NCI-H1436 treated with DMSO at 0.1 percent for 48 hours (cell line): ENCODE measurements around the gene EXOSC9.

Experiments
- DNase-seq: peaks from one replicate; lab custom pipeline; 2025; lab: John Stamatoyannopoulos, UW

The EXOSC9 gene

GRCh38 chr4:121789455-121789854 is 11.7 kb upstream of the EXOSC9 start:
- no peak for DNase-seq

- no peak for DNase-seq
These were observed 10.9 kb upstream of the EXOSC9 start for GRCh38 chr4:121789960-121790829.

GRCh38 chr4:121790976-121791375 is 10.1 kb upstream of the EXOSC9 start:
- no peak for DNase-seq

GRCh38 chr4:121791481-121791880 is 9.6 kb upstream of the EXOSC9 start:
- no peak for DNase-seq

GRCh38 chr4:121792966-121793365 is 8.2 kb upstream of the EXOSC9 start:
- no peak for DNase-seq

- no peak for DNase-seq
These were observed 6.5 kb upstream of the EXOSC9 start for GRCh38 chr4:121794505-121795188.

GRCh38 chr4:121796283-121796682 is 4.8 kb upstream of the EXOSC9 start:
- DNase-seq: no peak

- DNase-seq: no peak
These were observed 1.8 kb upstream of the EXOSC9 start for GRCh38 chr4:121799208-121799823.

GRCh38 chr4:121799867-121800501 is 1.1 kb upstream of the EXOSC9 start:
- no peak for DNase-seq

- DNase-seq: no peak
These were observed 524 bp upstream of the EXOSC9 start for GRCh38 chr4:121800638-121800960.

- DNase-seq: no peak
These were observed 572 bp downstream of the EXOSC9 start for GRCh38 chr4:121801715-121802075.

- no peak for DNase-seq
These were observed 5.3 kb downstream of the EXOSC9 start for GRCh38 chr4:121806411-121806810.

- DNase-seq: no peak
These were observed 10.0 kb downstream of the EXOSC9 start for GRCh38 chr4:121811122-121811521.

- DNase-seq: no peak
These were observed 13.6 kb downstream of the EXOSC9 start for GRCh38 chr4:121814756-121815155.

- DNase-seq: no peak
These were observed 15.9 kb downstream of the EXOSC9 start for GRCh38 chr4:121817006-121817405.

- DNase-seq: no peak
These were observed 16.6 kb downstream of the EXOSC9 start for GRCh38 chr4:121817701-121818100.

GRCh38 chr4:121818215-121818614 is 17.1 kb downstream of the EXOSC9 start:
- no peak for DNase-seq

- no peak for DNase-seq
These were observed 18.3 kb downstream of the EXOSC9 start for GRCh38 chr4:121819216-121819965.

GRCh38 chr4:121822047-121822446 is 20.9 kb downstream of the EXOSC9 start:
- no peak for DNase-seq

- no peak for DNase-seq
These were observed 21.8 kb downstream of the EXOSC9 start for GRCh38 chr4:121822796-121823504.

- DNase-seq: peak; percentile 78
These were observed 22.5 kb downstream of the EXOSC9 start, which contains the start of gene CCNA2 for GRCh38 chr4:121823505-121824170. Gene CCNA2, minus strand, starts transcription at chr4:121823883. Its CDS starts 255 bp downstream, at chr4:121823628.
